K562 (cell line): ENCODE results near the gene CLEC4F. TPM values are rescaled to one million over a fixed set of nuclear protein-coding genes. Genes with fewer than 3 reads are reported as not detected.

Experiments used
- ATF7 ChIP-seq: fragments of 450-650 bp; IDR thresholded peaks from 2 replicates; pipeline ENCODE4 v1.7.1; 2014; ENCODE audit warnings: mild to moderate bottlenecking, moderate library complexity
- CHAMP1 ChIP-seq: fragments of 450-650 bp; IDR thresholded peaks from 2 replicates; pipeline ENCODE4 v1.6.1; 2016; ENCODE audit warnings: mild to moderate bottlenecking
- ETV1 ChIP-seq: fragments of 450-650 bp; conservative IDR thresholded peaks from 2 replicates; pipeline ENCODE4 v1.6.1; 2016; ENCODE audit warnings: missing genetic modification characterization, control low read depth, low read depth, missing compliant biosample characterization
- JUN ChIP-seq, 2 experiments: sonication (generic) in 1 of 2; formaldehyde crosslinking in 1 of 2; IDR thresholded peaks; 2 replicates each; pipeline versions ENCODE4 v1.6.1 to v1.8.0; 2012 to 2022; ENCODE audit warnings: borderline replicate concordance in 2 of 2, mild to moderate bottlenecking in 2 of 2, improper control_type of control experiment in 1 of 2, low read depth in 1 of 2, low read length in 1 of 2, missing genetic modification reagents in 1 of 2
- JUNB ChIP-seq: fragments of 450-650 bp; formaldehyde crosslinking; conservative IDR thresholded peaks from 2 replicates; pipeline ENCODE4 v1.4.0; 2020; ENCODE audit warnings: mild to moderate bottlenecking
- KDM1A ChIP-seq, 2 experiments: fragments of 450-650 bp; IDR thresholded peaks; 2 replicates each; pipeline ENCODE4 v1.6.1; 2016; ENCODE audit warnings: mild to moderate bottlenecking in 2 of 2
- LCOR ChIP-seq: sonication (generic); formaldehyde crosslinking; IDR thresholded peaks from 2 replicates; pipeline ENCODE4 v1.8.0; 2022; ENCODE audit warnings: mild to moderate bottlenecking, missing genetic modification reagents
- MNT ChIP-seq, 2 experiments: fragments of 450-650 bp; conservative IDR thresholded peaks; 2 replicates each; pipeline ENCODE4 v1.6.1; 2017; ENCODE audit warnings: mild to moderate bottlenecking in 2 of 2, moderate library complexity in 2 of 2
- RREB1 ChIP-seq: fragments of 250-450 bp; sonication (Bioruptor Pico); IDR thresholded peaks from 2 replicates; pipeline ENCODE4 v1.4.0; 2020
- SMC3 ChIP-seq: conservative IDR thresholded peaks from 2 replicates; pipeline ENCODE4 v1.6.1; 2011; ENCODE audit warnings: low read depth, low read length, improper control_type of control experiment; ENCODE audit not compliant: insufficient read depth
- SNRNP70 ChIP-seq: fragments of 200-400 bp; formaldehyde crosslinking; optimal IDR thresholded peaks from 2 replicates; pipeline ENCODE3; 2017; ENCODE audit warnings: low read depth, low read length
- ZNF217 ChIP-seq: sonication (generic); formaldehyde crosslinking; IDR thresholded peaks from 2 replicates; pipeline ENCODE4 v1.8.0; 2022; ENCODE audit warnings: mild to moderate bottlenecking, missing genetic modification reagents
- ZNF395 ChIP-seq: fragments of 200-800 bp; sonication (Bioruptor generic); IDR thresholded peaks from 2 replicates; pipeline ENCODE4 v1.6.1; 2017; ENCODE audit warnings: missing genetic modification characterization, missing compliant biosample characterization
- ZNF668 ChIP-seq: fragments of 250-450 bp; sonication (Bioruptor Pico); IDR thresholded peaks from 2 replicates; pipeline ENCODE4 v1.8.0; 2022; ENCODE audit warnings: mild to moderate bottlenecking, inconsistent platforms
- polyA plus RNA-seq, 8 experiments: library from polyadenylated mRNA; depleted of rRNA in 4 of 8; stranded (reverse) in 5 of 8; unstranded in 3 of 8; fragments of >200 nt; fragmentation: Nextera tagmentation in 2 of 8; fragmentation: Illumina TruSeq in 1 of 8; extraction: Ambion mirVana in 2 of 8; extraction: Trizol in 1 of 8; gene quantifications; 2 replicates each; pipeline versions ENCODE4 v1.2.1 to v1.2.3, GENCODE V29; 2011 to 2014; ENCODE audit warnings: inconsistent platforms in 1 of 8, missing spikeins in 1 of 8
- total RNA-seq, 7 experiments: library from RNA; depleted of rRNA in 6 of 7; stranded (reverse); fragments of >200 nt in 6 of 7; fragmentation: Illumina TruSeq in 2 of 7; extraction: Trizol in 2 of 7; gene quantifications; 2 replicates each; pipeline versions ENCODE4 v1.2.1 to v1.2.3, GENCODE V29; 2011 to 2021; ENCODE audit warnings: low replicate concordance in 1 of 7

CLEC4F gene
- total and polyA plus RNA-seq, 9 of the 15 experiments (the other 6 are each of a cell fraction or from before 2014, with no cell fraction given): not detected

- no peak for TF ChIP-seq ETV1 (tag)
- peak; percentile 27; the same call in 1 of the 2 replicates for TF ChIP-seq JUN (IDR thresholded peaks at IDR 0.05; ENCODE audit: borderline replicate concordance, low read depth, low read length)
- TF ChIP-seq JUN (CRISPR knock-in tag; IDR thresholded peaks at IDR 0.05; ENCODE audit: borderline replicate concordance): no peak
- peak; percentile 85 for TF ChIP-seq SMC3
- peak in 1 of 2 experiments; percentile 61; a peak in 3 of 4 replicates for TF ChIP-seq MNT (conservative IDR thresholded peaks at IDR 0.05)
- TF ChIP-seq LCOR: peak; percentile 53; the same call in 1 of the 2 replicates
- no peak for TF ChIP-seq SNRNP70
- TF ChIP-seq CHAMP1: peak; percentile 56; the same call in 1 of the 2 replicates
- no peak for TF ChIP-seq ZNF668 (CRISPR knock-in tag)
- no peak for TF ChIP-seq RREB1 (CRISPR knock-in tag)
- no peak for TF ChIP-seq ZNF395
- no peak for TF ChIP-seq JUNB
- no peak for TF ChIP-seq ZNF217
- TF ChIP-seq KDM1A (IDR thresholded peaks at IDR 0.05): 0 out of 4 replicates have a peak, but pooled peaks of 1 of the 2 experiments have one; percentile 31
- TF ChIP-seq ATF7: peak; percentile 21; the same call in 1 of the 2 replicates
Measured at GRCh38 chr2:70785137-70785911, 35.1 kb downstream of the CLEC4F start (continued).
